ENCODE results near the gene STMN1. TPM values are rescaled to one million over a fixed set of nuclear protein-coding genes. Genes with fewer than 3 reads are reported as not detected.

Gene STMN1
- total and polyA plus RNA-seq, 10 of the 15 experiments (the other 5 are each of a cell fraction or from before 2014, with no cell fraction given), result 220 to 1,272 (median 603) TPM

DNA sequence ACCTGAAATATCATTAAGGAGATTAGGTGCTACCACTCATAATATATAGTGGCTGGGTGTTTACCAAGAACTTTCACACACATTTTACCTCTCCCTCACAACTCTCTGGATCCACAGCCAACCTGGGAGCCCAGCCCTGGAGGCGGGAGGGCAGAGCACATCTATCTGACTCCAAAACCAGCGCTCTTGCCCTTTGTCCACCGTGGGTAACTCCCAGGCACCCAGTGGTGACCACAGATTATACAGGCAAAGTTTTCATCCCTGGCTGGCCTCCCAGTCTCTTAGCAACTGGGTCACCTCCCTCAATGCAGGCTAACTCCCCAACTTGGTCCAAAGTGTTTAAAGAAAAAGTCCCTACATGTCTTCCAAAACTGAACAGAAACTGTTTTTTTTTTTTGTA is 33.1 kb downstream of the STMN1 start:
- no peaks in the 10 kb centered on the region; a peak in 1 of 4 replicates for H3K27me3 ChIP-seq (replicated peaks in 1 of 2; ENCODE audit: control insufficient read depth in 2 of 2, insufficient read depth in 2 of 2, low read length in 1 of 2)
- ChIA-PET SMC1A (ENCODE audit: uncharacterized antibody, unreplicated experiment) (no interaction called here), RAD21 (ENCODE audit: unreplicated experiment) (no interaction called here), CTCF (no interaction called here), POLR2A (interaction anchor here (1.0 kb wide), 1 partner anchor 51 kb away, joined by 4 read pairs; no protein-coding TSS in a partner anchor)
- BruUV-seq (replicated peaks), result TSS peak; percentile 46
- FAIRE-seq, result no peak
- H3K4me2 ChIP-seq (ENCODE audit: control insufficient read depth, insufficient read depth), result peak overlapping the region; percentile 60
- intact Hi-C loops (cut with micrococcal nuclease; ENCODE audit: unreplicated experiment) (no loop called here), in situ Hi-C loops (cut with MboI) (no loop called here)
- TF ChIP-seq RELA (IDR thresholded peaks at IDR 0.05; ENCODE audit: borderline replicate concordance, partially characterized antibody) (no peak), NBN (IDR thresholded peaks at IDR 0.05) (no peak), E2F8 (IDR thresholded peaks at IDR 0.05; ENCODE audit: low read depth, partially characterized antibody) (no peak), IKZF1 (conservative IDR thresholded peaks at IDR 0.05) (peak; percentile 48), ATF7 (IDR thresholded peaks at IDR 0.05; ENCODE audit: low read depth) (no peak)
- peak overlapping the region; percentile 19; the same call in 1 of the 2 replicates for H3K4me3 ChIP-seq
- H3K9me3 ChIP-seq (replicated peaks; ENCODE audit: control insufficient read depth, insufficient read depth, low read length), result no peaks in the 10 kb centered on the region
- WGBS (ENCODE audit: insufficient coverage, insufficient replicate concordance, low lambda C conversion rate, missing lambda C conversion rate), result 71% methylated on average over 3 of the region's 3 CpGs
- peaks cover 9% of the 10 kb centered on the region for H3K79me2 ChIP-seq (ENCODE audit: control insufficient read depth, insufficient read depth, low read length)
- DNase-seq (ENCODE audit: low read depth, low spot score), result no peak
- peaks cover 34% of the 10 kb centered on the region for H3K4me1 ChIP-seq (ENCODE audit: control insufficient read depth, insufficient read depth, low read length)
- H3K36me3 ChIP-seq (ENCODE audit: control insufficient read depth in 2 of 2, insufficient read depth in 2 of 2, low read length in 1 of 2), result no peaks in the 10 kb centered on the region
- no peak overlapping the region for H3K9ac ChIP-seq (ENCODE audit: control insufficient read depth, insufficient read depth, low read length)
- peak; percentile 60 for ATAC-seq
- peak overlapping the region; percentile 36; the same call in 1 of the 2 replicates for H3K27ac ChIP-seq (ENCODE audit: control insufficient read depth, insufficient read depth)
- no peaks in the 10 kb centered on the region for H4K20me1 ChIP-seq (ENCODE audit: control insufficient read depth, insufficient read depth)
- H2AFZ ChIP-seq (ENCODE audit: control insufficient read depth, low read depth, low read length), result no peak overlapping the region
